GM19351 (cell line): ENCODE data around the gene CHGA.

Source experiments
- ATAC-seq: cut with Tn5 transposase; IDR thresholded peaks from one replicate; pipeline ENCODE4 v1.9.1; 2021; ENCODE audit warnings: mild to moderate bottlenecking, moderate library complexity; ENCODE audit not compliant: unreplicated experiment

The CHGA gene

DNA sequence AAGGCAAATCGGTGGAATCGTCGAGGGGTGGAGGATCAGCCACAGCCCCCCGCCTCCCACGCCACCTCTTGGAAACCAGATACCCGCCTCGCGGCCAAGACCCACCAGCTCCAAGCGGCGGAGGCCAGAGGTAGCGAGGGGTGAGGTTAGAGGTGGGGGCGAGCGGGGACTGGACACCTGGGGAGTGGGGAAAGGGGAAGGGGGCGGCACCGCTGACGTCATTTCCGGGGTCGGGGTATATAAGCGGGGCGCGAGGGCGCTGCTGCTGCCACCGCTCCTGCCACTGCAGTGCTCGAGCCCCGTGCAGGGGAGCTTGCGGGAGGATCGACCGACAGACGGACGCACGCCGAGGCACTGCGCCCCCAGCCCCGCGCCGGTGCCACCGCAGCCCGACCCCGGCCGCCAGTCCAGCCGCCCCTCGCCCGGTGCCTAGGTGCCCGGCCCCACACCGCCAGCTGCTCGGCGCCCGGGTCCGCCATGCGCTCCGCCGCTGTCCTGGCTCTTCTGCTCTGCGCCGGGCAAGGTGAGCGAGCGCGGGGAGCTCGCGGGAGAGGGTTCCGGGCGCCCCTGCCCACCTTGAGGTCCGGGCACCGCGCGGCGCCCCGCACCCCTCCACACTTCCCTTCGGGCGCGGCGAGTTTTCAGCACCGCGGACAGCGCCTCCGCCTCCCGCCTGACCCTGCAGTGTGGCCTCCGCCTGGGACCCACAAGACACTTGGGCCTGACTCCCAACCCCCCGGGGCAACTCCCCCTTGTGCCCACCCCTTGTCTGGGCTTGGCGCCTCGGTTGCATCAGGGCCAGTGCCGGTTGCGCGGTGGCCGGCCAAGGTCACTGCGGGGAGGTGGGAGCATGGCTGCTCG lies at the start of gene CHGA:
Gene CHGA, plus strand, starts transcription at position 268 of the 861 bp plus-strand sequence. Its CDS starts 210 bp downstream, at position 478.
- no peak for ATAC-seq

DNA sequence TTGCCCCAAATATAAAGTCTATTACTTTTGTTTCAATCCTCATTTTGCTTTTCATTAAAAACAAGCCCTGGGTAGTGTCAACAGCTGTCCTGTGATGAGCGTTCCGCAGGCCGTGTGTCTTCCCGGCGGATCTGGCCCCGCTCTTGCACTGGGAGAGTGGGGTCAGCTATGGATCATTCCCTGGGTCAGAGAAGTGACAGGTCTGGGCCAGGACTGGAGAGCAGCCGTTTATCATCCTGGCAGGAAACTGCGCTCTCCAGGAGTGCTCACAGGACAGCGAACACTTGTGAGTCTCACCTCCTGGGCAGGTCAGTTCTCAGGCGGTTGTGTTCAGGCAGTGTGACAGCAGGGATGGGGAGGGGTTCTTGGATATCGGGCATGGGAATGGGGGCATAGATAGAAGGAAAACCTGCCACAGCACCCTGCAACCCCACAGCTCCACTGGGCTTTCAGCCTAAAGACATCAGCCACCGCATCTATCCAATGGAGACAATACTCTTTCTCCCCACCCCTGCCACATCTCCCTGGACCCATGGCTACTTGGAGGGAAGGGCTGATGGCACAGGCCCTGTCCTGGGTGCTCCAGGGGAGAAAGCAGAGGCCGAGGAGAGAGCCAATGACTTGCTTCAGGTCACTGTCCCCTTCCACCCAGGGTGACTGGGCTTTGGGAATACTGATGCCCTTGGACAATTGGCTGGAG lies 47.8 kb upstream of the CHGA start:
- ATAC-seq, result no peak

DNA sequence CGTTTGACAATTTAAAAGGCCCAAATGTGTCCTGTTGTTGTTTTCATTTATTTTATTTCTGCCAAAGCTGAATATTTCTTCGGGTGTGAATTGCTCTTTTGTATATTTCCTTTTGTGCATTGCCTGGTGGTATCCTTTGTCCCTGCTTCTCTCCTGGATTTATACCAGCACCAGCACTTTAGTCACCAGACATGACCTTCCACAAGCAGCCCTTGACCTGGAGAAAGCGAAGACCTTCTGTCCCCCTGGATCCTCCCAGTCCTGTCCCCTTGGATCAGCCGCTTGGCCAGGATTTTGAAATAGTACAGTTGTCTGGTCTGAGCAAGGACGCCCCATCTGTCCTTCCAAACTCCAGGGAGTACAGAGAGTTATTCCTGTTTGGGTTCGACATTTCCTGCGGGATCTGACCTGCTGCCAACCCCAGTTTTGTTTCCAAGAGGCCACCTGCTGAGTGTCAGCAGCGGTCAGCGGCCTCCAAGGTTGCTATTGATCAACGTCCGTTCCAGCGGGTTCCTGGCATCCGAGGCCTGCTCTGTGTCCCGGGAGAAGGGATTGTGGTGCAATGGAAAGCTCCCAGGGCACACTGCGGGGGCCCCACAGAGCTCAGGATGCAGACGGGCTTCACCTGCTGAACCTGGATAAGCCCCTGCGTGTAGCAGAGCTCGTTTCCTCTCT lies 45.1 kb upstream of the CHGA start:
- no peak for ATAC-seq

DNA sequence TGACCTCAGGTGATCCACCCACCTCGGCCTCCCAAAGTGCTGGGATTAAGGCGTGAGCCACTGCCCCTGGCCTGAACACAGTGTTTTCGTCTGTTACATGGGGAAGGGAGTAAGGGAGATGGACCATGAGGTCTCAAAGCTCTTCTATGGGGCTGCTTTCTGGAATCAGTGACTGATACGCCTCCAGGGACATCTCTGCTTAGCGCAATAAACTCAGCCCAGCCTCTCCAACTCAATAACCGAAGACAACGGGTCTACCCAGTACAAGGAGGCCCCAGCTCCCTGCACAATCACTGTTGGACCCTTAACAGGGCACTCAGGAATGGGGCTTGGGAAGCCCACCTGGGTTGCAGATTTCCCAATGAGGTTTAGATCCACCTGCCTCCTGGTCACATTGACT lies 42.6 kb upstream of the CHGA start:
- ATAC-seq, result no peak

DNA sequence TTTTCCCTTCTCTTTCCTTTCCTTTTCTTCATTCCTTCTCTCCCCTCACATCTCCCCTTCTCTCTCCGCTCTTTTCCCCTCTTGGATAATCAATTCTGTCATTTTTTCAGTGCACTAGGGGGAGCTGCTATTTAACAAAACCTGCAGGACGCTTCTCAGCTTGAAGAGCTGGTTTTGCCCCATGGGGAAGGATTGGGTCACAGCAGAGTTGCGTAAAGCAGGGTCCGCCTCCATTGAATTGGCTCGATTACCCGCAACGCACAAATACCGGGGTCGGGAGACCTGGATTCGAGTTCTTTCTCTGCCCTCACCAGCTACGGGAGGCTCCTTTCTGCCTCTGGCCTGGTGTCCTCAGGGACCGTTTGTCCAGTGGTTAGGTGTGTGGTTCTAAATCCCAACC lies 42.1 kb upstream of the CHGA start:
- ATAC-seq, result no peak

DNA sequence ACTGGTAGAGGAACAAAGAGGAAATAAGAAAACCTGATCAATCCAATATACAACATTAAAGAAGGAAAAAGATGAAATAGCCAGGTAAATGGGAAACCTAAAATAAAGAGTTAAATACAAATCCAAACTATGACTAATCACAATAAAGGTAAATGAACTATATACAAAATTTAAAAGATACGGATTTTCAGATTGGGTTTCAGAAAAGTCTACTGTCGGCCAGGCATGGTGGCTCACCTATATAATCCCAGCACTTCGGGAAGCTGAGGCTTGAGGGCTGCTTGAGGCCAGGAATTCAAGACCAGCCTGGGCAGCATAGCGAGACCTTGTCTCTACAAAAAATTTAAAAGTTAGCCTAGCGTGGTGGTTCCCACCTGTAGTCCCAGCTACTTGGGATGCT lies 39.9 kb upstream of the CHGA start:
- no peak for ATAC-seq

DNA sequence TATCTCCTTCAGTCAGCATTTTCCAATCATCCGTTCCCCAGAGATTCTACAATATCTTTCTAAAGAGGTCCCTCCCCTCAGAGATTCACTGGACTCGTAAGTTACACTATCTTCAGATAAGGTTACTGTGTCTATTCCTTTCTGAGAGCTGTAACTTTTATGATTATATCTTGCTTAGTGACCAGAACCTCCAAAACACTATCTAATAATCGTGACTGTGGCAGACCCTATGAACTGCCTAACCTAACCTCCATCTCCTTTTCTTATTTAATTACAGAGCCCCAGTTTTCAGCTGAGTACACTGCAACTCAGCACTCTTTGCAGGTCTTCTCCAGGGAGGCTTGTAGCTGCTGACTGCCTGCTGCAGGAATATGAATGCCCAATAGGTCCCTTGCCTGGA lies 38.5 kb upstream of the CHGA start:
- no peak for ATAC-seq

DNA sequence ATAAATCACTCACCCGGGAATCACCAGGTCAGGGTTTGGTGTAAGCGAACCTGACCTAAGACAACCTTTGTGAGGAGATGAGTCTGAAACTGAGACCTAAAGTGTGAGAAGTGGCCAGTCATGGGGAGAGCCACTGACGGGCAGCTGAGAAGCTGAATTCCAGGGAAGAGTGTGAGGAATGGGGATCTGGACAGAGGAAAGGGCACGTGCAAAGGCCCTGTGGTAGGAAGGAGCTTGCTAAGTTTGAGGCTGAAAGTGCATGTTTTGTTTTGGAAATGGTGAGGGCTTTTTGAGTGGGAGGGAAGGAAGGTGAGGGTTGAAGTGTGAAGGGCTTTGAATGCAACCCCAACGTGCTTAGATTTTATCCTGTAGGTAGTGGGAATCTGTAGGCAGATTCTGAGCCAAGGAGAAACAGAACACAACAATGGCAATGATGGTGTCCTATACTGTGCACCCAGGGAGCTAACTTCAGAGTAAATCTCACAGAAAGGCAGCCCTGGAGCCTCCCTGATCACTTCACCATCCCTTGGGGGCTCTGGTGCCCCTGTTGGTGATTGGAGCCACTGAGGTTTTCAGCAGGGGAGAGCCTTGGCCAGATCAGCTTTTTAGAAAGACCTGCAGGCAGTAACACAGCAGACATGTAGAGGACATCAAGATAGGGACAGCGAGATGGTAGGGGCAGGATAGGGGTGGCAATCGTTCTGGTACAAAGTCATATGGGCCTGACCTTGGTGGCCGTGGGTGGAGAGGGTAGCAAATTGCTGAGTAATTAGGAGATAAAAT lies 37.5 kb upstream of the CHGA start:
- ATAC-seq, result no peak

DNA sequence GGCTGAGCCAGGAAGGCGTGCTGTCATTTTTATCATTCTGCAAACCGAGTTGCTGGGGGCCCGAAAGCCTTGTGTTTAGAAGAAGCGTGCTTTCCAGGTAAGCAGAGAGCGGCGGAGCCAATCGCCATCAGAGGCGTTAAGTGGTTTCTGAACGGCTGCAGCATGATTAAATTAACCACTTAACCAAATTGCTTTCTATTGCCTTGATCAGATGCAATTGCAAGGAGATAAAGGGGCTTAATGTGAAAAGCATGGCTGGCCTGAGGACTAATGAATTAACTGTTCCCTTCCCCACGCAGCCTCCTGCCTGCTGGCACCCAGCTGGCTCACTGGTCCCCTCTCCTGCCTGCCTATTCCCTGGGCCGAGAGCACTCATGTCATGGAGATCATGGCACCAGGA lies 36.6 kb upstream of the CHGA start:
- no peak for ATAC-seq

DNA sequence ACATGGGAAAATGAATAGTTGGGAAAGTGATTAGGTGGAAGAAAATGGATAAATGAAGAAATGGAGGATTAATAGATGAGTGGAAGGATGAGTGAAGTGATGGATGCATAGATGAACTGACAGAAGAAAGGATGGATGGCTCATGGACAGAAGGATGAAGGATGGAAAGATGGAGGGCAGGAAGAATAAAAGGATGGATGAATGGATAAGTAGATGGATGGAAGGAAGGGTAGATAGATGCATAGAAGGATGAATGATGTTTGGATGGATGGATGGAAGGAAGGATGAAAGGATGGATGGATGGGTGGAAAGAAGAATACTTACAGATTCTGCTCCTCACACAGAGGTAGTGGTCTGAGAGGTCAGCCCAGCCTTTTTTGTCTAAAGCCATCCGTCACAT lies 35.8 kb upstream of the CHGA start:
- no peak for ATAC-seq

DNA sequence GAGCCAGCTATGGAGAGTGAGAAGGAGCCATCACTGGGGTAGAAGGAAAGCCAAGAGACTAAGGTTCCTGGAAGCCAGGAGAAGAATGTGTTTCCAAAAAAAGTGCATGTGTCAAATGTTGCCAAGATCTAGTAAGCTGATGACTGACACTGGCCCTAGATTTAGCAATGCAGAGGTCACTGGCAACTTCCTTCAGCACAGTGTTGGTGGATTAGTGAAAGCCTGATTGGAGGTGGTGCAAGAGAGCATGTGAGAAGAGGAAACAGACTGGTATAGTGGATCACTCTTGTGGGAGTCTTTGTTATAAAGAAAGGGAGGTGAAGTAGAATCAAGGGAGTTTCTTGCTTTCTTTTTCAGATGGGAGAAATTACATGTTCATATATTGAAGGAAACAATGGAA lies 34.1 kb upstream of the CHGA start:
- no peak for ATAC-seq

DNA sequence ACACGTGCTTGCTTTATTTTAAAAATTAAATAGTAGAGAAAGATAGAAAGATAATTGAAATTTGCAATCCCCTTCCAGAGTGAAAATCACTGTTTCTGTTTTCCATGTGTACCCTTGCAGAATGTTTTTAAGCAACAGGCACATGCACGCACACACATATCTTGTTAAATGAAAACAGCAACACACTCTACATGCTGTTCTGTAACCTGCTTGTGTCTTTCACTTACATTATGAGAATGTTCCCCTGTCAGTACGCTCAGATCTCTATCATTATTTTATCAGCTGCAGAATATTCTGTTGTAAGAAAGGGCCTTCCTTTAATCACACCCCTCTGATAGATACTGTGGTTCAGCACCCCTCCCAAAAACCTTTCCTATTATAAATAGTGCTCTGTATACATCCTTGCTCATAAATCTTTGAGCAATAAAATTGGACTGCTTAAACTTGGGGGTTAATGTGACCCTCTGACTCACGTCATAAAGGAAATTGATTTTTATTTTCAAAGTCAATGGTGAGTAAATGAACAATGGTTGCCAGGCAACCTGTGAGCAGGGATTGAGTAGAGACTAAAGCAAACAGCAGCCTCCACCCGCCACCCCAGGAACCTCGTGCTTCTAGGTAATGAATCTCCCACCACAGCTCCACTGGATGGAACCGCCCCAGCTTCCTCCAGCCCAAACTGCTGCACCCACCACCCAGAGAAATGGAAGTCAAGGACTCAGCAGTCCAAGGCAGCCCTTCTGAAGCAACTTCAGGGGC lies 31.9 kb upstream of the CHGA start:
- no peak for ATAC-seq

GRCh38 chr14:92892589-92892988 lies 30.4 kb upstream of the CHGA start:
- ATAC-seq, result no peak

DNA sequence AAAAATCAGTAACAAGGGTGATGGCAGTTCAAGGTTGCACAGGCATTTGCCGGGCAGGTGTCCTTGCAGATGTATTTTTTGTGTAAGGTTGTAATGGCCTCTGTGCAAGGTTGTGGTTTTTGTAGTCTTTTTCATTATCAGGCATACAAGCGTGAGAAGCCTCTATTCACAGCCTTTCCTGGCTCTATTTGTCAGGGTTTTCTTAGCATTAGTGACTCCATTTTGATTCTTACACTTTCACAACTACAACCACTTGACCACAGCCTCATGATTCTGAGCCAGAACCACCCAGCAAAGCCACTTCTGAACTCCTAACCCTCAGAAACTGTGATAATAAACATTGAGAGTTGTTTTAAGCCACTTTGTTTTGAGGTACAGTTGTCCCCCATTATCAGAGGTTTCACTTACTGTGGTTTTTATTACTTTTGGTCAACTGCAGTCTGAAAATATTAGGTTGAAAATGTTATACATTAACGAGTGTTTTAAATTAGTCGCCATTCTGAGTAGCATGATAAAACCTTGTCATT lies 27.5 kb upstream of the CHGA start:
- no peak for ATAC-seq

DNA sequence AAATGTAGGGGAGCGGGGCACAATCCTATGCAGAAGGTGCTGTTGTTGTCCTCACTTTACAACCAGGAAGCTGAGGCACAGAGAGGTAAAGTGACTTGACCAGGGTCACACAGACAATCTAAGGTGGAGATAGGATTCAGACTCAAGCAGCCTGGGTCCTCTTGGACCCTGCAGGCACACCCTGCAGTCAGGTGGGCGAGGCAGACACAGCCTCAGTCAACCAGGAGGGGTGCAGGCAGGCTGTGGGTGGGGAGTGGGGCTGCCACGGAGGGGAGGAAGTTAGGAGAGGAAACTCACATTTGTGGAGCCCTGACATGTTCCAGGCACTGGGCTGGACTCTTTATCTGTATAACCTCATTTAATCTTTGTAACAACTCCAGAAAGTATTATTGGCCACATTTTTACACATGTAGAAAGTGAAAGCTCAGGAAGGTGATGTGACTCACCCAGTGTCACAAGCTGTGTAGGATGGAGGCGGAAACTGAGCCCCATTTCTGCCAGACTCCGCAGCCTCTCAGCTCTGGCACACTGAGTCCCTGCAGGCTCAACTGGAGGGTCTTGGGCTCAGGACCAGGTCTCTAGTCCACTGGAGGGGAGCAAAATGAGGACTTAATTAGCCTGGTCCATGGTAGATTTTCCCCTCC lies 24.9 kb upstream of the CHGA start:
- no peak for ATAC-seq

DNA sequence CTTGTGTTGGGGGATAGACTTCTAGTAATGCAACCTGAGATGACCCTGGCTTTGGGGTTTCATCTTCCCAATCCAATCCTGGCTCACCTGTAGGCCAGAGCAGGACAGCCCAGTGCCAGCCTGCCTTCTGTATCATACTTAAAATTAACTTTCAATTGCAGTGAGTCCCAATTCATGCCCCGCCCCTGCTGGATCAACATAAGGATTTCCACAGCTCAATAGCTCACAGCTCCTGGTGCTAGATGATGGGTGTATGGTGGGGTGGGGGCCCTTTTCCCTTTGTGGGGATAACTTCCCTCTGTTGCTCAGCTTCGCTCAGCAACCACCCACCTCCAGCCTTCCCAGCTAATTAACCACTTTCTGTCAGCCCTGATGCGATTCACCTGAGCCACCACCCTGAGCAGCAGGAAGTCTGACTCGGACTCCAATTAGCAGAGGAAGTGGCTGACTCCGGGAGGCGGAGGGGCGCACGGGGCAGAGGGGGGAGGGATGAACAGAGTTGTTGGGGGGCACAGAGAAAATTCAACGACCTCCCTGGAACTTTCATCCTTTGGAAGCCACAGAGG lies 24.3 kb upstream of the CHGA start:
- no peak for ATAC-seq

- no peak for ATAC-seq
Observed at GRCh38 chr14:92900660-92901059, 22.3 kb upstream of the CHGA start.

GRCh38 chr14:92902191-92902590 lies 20.8 kb upstream of the CHGA start:
- no peak for ATAC-seq

GRCh38 chr14:92902726-92903125 lies 20.2 kb upstream of the CHGA start:
- ATAC-seq, result no peak
